Measurements from ENCODE around the gene UNC5C.

Gene UNC5C

DNA sequence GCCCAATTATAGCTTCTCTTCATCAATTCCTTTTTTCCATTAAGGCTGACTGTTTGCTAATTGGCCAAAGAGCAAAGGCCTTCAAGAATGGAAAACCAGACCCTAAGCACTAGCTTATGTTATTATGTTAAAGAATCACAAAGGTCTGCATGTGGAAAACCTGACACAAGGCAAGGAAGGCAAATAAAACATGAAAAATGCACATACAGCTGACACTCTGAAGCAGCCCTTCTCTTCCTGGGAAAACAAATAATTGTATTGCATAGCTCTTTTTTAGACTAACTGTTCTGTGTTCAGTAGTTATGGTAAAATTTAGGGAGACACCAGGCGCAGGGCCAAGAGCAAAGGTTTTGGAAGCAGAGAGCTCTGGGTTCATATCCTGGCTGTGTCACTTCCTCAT is 223.1 kb downstream of the UNC5C start:
- no peak for DNase-seq (ENCODE audit: low read depth)

DNA sequence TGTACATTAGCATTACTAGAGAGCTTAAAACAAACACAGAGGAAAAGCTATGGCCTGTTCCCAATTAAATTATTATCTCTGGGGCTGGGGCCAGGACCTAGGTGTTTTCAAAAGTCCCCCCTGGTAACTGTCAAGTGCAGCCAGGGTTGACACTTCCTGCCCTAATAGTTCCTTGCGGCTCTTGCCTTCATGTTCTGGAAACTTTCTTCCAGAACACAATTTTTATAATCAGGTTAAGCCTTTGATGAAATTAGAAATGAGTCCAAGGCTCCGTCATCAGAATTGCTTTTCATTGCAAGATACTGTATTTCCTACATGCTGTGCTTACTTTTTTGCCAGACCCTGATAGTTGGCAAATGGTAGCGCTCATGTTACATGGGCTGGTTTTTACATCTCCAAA is 229.6 kb downstream of the UNC5C start:
- no peak for DNase-seq (ENCODE audit: low read depth)

DNA sequence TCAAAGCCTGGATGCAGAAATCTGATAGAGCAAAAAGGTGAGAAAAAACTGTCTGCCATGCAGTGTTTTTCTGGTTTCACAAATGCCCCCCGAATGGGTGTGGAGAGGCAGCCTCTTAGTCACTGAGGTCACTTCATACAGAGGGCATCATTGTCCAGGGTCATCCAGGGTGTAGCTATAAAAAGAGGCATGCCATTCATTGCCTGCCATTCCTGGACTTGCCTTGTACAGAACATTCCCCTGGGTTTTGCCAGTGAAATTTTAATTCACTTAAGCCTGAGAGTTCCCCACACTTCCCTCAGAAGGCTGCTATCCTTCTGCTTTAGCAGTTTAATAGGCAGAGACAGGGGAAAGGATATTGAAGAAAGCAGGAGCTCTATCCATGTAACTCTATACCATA is 230.3 kb downstream of the UNC5C start:
- DNase-seq (ENCODE audit: low read depth) = no peak

DNA sequence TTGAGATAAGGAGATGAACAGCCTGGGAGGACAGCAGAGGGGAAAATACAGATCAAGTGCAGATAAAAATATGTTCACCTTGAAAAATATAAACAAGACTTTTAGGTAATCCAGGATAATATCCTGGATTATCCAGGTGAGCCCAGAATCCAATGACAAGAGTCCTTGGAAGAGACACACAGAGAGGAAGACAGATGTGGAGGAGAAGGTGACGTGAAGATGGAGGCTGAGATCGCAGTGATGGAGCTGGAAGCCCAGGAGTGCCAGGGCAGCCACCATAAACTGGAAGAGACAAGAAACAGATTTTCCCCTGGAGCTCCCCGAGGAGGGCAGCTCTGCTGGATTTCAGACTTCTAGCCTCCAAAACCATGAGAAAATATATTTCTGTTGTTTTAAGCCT is 230.7 kb downstream of the UNC5C start:
- no peak for DNase-seq (ENCODE audit: low read depth)

DNA sequence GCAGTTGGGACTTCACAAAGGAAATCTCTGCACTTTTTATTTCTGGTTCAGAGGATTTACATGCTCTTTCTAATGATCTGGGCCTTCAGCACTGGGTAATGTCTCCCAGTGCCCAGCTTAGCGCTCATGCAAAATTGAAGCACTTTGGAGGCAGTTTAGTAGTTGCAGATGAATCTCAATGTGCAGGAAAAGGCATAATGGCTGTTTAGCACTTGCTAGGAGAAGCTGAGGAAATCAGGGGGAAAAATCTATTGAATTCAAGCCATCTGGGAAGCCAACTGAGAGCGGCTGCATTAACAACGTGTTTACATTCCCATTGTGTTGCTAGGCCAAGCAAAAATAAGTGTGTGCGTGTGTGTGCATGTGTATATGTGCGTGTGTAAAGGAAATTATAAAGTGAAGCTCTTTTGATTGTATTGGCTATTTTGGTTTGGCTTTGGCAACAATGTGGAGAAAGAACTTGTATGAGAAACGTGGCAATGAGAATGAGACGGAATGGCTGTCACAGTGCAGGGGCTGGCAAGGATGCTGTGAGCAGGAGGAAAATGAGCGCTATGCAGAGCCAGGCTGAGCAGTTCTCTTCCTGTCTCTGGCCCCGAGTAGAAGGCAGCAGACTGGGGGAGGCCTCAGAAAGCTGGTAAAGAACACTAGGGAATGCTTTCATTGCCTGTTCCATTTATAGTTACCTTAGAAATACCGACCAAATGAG is 231.5 kb downstream of the UNC5C start:
- no peak for DNase-seq (ENCODE audit: low read depth)

DNA sequence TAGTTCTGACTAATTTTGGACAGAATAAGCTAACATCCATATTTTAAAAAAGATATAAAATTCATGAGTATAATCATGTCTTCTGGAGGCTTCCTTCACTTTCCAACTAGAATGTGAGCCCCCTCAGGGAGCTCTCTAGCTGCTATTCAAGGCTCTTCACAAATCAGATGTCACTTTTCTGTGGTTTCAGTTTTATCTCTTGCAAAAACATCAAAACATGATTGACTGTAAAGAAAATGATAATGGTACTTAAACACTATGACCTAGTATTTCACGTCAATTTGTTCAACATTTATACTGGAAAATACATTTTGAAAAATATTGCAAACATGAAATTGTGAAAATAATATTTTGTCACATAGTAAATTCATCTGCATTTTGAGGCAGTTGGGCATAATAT is 234.2 kb downstream of the UNC5C start:
- DNase-seq (ENCODE audit: low read depth) = no peak

DNA sequence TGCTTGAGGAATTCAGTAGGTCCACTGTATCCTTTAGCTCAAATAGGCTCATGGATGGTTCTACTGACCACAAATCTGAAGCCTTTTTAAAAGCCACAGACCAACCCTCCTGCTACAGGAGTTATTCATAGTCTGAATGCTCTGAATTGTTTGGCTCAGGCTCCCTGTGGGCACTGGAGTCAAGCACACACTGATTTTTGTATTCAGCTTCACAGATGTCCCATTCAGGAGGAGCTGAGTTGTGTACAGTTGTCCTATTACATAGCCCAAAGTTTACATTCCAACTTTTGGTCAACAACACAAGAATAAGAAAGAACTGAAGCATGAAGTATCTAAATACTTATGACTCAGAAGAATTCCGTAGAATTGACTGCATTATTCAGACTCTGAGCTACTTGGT is 243.9 kb downstream of the UNC5C start:
- DNase-seq (ENCODE audit: low read depth) = no peak

DNA sequence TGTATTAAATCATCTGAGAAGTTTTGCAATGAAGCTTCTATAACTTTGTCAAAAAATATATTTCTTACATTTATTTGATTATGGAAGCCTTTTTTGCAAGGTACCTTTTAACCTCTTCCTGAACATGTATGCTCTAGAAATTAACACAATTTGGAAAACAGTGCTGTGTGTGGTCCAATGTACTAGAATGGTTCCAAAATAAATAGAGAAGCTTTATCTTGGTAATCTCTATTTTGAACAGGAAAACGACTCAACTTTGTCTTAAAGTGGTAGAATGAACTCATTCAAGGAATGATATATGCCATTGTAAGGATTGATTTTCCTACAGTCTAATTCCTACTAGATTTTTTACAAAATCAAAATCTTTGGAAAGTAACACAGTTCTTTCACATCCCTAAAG is 248.5 kb downstream of the UNC5C start:
- no peak for DNase-seq (ENCODE audit: low read depth)

DNA sequence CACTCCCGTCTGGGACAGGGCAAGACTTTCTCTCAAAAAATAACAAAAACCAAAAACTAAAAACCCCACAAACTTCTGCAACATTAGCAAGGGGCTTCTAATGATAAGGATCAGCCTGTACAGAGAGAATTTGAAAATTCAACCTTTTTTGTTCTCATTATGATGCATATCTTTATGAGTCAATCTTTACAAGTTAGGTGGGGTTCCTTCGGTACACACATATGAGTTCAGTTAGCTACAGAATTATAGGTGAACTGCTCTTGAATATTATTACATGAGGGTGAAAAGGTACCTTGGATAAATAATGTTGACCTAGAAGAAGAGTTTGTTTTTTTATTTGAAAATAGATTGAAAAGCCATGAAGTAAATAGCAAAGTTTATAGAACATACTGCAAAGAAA is 252.7 kb downstream of the UNC5C start:
- DNase-seq (ENCODE audit: low read depth) = no peak

DNA sequence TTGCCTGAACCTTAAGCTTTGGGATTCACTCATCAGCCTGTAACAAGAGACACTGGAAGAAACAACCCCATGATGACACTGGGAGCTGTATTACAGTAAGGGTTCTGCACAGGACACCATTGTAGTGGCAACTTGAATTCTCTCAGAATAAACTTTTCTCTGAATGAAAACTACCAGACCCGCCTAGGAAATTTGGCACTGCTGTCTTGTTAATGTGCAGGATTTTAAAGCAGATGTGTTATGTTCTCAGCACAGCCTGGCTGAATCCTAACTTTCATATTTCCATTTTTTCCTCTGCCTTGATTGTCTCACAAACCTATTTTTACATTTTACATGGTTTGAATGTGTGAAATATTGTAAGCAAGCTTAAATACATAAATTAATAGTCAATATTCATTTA is 253.6 kb downstream of the UNC5C start:
- no peak for DNase-seq (ENCODE audit: low read depth)

DNA sequence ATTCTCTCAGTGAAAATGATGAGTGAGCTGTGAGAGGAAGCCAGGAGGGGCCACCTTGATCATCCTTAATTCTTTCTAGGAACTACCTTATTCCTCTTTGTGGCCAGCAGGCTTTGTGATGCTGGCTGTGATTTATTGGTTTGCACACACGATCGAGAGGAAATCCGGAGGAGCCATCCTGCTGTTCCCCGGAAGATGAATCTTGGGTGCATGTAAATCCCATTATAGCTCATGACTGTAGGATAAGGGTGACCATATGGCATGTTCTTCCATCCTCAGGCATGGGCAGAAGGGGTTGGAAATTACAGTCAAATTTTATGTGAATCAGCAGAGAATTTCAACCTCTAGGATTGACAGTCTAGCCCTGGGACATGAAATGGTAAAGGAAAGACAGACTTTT is 254.5 kb downstream of the UNC5C start:
- DNase-seq (ENCODE audit: low read depth) = no peak

DNA sequence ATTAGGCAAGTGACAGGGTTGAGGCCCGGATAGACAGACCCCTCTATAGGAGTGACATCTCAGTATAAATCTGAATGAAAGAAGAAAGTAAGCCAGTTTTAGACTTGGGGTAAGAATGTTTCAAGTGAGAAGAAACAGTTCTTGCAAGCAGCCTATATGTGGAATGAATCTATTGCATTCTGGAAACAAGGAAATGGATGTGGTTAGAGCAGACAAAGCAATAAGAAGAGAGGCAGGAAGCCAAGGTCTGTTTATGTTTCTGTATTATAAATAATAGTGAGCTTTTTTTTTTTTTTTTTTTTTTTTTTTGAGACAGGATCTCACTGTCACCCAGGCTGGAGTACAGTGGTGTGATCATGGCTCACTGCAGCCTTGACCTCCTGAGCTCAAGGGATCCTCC is 255.8 kb downstream of the UNC5C start:
- no peak for DNase-seq (ENCODE audit: low read depth)

DNA sequence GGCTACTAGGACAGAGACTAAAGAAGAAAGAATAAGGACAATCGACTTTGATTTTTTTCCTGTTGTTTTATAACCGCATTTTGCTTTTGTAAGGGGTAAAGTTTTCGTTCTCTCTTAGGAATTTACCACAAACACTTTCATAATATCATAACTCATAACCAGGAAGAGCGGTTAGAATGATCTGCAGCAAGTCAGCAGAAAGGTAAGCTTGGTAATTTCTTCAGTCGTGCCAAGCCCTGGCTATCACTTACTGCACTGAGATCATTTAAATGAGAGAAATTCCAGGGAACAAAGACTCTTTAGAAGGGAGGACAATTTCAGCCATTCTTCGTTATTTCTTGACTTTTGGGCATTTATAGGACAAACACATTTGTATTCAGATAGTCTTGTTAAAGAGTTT is 258.1 kb downstream of the UNC5C start:
- DNase-seq (ENCODE audit: low read depth) = no peak

DNA sequence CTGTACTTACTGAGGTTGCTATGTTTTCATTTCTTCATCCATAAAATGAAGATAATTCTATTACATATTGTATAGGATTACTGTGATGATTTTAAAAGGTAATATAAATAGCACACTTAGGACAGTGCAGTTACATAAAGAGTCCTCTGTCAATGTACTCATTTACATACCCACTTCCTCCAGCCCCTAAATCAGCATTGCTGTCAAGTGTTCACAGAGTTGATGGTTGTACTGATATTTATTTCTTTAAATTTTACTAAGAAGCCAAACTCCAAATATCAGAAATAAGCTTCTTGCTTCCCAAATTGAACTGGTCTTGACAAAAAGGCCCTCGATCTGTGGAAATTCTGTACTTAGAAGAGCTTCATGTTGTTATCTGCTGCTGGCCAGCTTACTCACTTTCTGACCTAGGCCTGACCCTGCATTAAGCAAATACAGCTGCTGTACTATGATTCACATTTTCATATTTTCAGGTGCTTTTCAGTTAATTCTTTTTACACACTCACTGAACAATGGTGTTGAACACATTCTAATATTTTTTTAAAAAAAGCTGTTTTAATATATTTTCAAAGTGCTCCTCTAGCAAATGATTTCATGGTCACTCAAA is 259.6 kb downstream of the UNC5C start:
- DNase-seq (ENCODE audit: low read depth) = no peak

DNA sequence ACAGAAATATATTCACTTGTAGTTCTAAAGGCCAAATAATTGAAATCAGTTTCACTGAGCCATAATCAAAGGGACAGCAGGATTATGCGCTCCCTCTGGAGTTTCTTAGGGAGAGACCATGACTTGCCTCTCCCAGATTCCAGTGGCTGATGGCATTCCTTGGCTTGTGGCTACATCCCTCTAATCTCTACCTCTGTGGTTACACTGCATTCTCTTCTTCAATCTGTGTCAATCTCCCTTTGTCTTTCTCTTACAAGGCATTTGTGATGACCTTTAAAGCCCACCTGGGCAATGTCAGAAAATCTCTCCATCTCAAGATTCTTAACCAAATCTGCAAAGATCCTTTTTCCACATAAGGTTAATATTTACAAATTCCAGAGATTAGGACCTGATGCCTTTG is 260.2 kb downstream of the UNC5C start:
- DNase-seq (ENCODE audit: low read depth) = no peak

DNA sequence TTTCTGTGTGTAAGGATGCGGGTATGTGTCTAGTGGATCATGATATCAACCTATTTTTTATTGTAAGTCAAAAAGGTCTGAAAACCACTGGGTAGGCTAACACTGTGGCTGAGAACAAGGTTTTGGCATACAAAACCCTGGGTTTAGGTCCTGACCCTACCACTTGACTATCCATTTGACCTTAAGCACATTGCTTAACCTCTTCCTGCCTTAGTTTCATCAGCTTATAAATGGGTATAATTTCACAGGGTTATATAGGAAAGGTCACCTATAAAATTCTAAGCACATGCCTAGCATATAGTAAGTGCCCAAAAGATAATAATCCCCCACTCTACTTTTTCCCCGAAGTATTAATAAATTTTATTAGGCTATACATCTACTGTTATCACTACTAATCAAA is 263.0 kb downstream of the UNC5C start:
- DNase-seq (ENCODE audit: low read depth) = no peak

DNA sequence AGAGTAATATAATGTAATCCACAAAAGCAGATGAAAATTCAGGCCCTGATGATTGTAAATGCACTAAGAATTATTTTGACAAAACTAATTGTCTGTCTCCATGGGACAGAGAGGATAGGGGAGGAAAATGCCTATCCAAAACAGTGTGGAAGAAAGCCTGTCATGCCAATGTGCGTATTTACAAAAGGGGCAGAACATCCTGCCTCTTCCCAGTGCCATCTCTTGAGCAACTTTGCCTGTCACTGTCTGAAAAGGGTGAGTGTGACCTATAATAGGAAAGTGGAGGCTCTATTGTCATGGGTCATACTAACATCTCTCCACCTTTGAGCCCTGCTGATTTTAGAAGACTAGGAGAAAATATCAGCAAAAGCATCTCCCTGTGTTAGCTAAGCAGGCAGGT is 264.1 kb downstream of the UNC5C start:
- DNase-seq (ENCODE audit: low read depth) = no peak

DNA sequence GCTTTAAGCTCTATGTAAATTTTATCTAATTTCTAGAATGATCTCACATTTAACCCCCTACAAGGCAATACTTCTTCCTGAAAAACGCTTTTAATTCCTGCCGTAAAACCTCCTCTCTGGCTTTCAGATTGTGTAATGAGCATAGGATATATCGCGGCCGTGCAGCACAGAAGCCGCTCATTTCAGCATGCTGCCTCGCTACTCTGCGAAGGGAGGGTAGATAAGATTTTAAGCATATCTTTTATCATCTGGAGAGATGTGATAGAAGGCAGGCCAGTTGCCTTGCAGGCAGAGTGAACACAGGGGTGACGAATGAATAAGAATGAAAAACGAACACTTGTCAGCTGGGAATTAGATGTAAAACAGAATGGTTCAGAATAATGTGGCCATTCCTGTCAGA is 265.5 kb downstream of the UNC5C start:
- DNase-seq (ENCODE audit: low read depth) = no peak

DNA sequence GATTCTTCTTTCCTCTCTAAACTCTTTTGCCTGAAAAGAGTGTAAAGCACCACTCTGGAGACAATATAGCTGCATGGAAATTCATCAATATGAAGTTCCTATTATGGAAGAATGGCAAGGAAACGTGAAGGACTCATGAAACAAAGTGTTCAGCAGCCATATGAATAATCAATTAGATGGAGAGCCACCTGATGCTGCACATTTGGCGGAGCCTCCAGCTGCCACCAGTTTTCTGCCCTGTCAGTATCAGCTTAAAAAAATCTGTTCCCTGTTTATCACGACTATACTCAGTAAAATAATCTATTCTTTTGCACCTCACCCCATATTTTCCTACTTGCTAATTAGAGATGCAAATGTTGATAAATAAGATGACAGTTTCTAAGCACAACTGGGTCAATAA is 276.0 kb downstream of the UNC5C start:
- DNase-seq (ENCODE audit: low read depth) = no peak

DNA sequence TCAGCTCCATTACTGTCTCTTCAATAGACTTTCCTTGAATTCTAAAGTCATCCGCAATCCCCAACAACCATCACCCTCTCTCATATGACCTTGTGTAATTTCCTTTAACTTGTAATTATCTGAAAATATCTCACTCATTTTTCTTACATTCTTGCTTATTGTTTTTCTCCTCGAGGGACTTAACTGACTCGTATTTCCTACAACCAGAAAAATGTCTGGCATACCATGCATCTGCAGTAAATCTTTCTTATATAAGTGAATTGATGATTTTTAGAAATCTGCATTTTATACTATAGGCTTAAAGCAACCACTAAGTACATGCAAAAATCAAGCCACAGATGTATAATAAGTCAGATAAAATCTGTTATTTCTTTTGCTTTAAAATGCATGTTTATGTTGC is 276.7 kb downstream of the UNC5C start:
- no peak for DNase-seq (ENCODE audit: low read depth)

DNA sequence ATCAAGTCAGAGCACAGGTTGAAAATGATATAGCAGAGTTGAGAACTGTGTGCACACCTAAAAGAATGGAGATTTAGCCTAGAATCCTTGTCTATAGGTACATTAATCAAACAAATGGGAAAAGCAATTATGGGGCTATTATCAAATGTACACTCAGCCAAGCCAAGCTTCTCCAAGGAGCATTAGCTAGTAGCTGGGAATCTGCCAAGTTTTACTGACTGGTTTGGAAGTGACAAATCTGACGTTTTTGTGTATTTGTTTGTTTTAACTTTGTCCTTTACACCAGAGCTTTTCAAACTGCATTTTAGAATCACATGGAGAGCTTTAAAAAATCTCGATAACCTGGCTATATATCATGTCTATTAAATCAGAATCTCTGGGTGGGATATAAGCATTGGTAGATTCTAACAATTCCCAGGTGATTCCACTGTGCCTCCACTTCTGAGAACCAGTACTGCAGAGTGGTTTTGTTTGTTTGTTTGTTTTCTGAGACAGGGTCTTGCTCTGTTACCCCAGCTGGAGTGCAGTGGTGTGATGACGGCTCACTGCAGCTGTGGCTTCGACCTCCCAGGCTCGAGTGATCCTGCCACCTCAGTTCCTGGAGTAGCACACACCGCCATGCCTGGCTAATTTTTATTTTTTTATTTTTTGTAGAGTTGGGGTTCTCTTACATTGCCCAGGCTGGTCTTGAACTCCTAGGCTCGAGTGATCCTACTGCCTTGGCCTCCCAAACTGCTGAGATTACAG is 279.8 kb downstream of the UNC5C start:
- no peak for DNase-seq (ENCODE audit: low read depth)

DNA sequence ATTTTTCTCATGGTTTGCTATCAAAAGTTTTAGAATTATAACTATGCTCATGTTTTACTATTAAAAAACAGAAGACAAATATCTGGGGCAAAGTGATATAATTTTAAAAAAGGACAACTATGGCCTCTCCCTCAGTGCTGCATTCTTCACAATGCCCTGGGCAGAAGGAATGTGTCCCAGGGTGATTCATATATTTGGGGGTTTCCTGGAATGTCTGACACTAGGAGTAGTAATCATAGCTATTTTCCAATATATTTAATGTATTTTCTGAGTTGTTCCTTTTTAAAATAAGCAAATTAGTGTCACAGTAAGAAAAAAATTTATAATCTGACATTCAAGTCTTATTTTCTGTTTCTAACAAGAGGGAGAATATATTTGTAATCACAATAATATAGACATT is 281.7 kb downstream of the UNC5C start:
- DNase-seq (ENCODE audit: low read depth) = no peak

Data from fibroblast of gingiva (primary cell).